HFF-Myc (cell line): ENCODE results near the gene CCDC146.

Experiments used
- DNase-seq: peaks from one replicate; pipeline ENCODE4 v3.0.0-alpha.2; 2011; ENCODE audit warnings: low read depth; ENCODE audit errors: extremely low read depth
- H3K4me3 ChIP-seq: replicated peaks from 2 replicates; pipeline ENCODE4 v1.5.1; 2011; ENCODE audit warnings: low read depth, mild to moderate bottlenecking, control low read depth, low read length
- CTCF ChIP-seq: IDR thresholded peaks from 2 replicates; pipeline ENCODE4 v1.5.1; 2012; ENCODE audit warnings: mild to moderate bottlenecking, low read depth, low read length, control low read depth; ENCODE audit errors: missing control alignments

The CCDC146 gene

GRCh38 chr7:77181015-77181595 is 58.7 kb downstream of the CCDC146 start:
- no peak overlapping the region for H3K4me3 ChIP-seq
- no peak for DNase-seq
- TF ChIP-seq CTCF = no peak

GRCh38 chr7:77181734-77182133 is 59.3 kb downstream of the CCDC146 start:
- no peak for TF ChIP-seq CTCF
- no peak for DNase-seq
- H3K4me3 ChIP-seq = no peak overlapping the region

GRCh38 chr7:77182261-77182660 is 59.8 kb downstream of the CCDC146 start:
- no peak overlapping the region for H3K4me3 ChIP-seq
- TF ChIP-seq CTCF = no peak
- no peak for DNase-seq

- TF ChIP-seq CTCF = no peak
- no peak overlapping the region for H3K4me3 ChIP-seq
- DNase-seq = no peak
Measured at GRCh38 chr7:77184463-77184862, 62.0 kb downstream of the CCDC146 start.

- no peak for DNase-seq
- H3K4me3 ChIP-seq = no peak overlapping the region
- TF ChIP-seq CTCF = no peak
Measured at GRCh38 chr7:77184990-77185389, 62.6 kb downstream of the CCDC146 start.

- DNase-seq = no peak
- TF ChIP-seq CTCF = no peak
- H3K4me3 ChIP-seq = no peak overlapping the region
Measured at GRCh38 chr7:77185866-77186265, 63.5 kb downstream of the CCDC146 start.

GRCh38 chr7:77188731-77189437 is 66.5 kb downstream of the CCDC146 start:
- no peak for DNase-seq
- H3K4me3 ChIP-seq = no peak overlapping the region
- TF ChIP-seq CTCF = no peak
